ENCODE measurements around the gene WWOX. TPM values are rescaled to one million over a fixed set of nuclear protein-coding genes. Genes with fewer than 3 reads are reported as not detected.

WWOX gene
- total RNA-seq, 2 experiments from 2014 or later, result 19.1 to 23.7 TPM

DNA sequence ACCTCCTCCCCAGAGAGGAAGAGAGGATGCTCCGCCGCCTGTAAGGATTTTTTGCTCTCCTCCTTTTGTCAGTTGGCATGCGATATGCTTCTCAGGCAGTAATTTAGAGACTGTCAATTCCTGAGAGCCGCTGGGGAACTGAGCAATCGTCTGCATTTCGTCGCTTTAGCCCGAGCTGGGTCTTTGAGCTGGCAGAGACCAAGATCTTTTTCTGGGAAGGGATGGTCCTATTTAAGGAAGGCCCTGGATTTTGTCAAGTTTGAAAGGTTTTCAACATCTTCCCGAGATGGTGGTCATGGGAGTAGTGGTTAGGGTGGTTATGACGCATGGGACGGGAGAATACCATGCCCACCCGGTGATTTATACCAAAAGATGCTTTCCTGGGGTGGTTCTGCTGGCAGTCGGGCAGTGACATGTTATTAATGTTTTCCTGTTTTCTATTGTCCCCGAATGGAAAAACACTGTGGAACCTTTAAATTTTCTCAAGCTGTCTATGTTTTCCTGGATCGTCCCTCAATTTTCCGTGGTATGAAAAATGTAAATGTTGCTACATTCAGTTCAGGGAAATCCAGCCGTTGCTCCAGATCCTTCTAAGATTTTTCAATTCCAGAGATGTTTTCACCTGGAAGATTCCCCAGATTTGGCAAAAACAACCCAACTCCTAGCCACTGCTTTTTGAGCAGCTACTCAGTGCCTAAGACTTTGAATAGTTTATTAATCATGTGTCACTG is 914.6 kb downstream of the WWOX start:
- CTCF ChIA-PET, result no interaction called here
- H3K4me3 Mint-ChIP-seq, result no peak overlapping the region
- intact Hi-C loops (cut with micrococcal nuclease), result no loop called here

GRCh38 chr16:79018650-79019429 is 919.4 kb downstream of the WWOX start:
- ATAC-seq, result no peak
- TF ChIP-seq, protein P1, sequence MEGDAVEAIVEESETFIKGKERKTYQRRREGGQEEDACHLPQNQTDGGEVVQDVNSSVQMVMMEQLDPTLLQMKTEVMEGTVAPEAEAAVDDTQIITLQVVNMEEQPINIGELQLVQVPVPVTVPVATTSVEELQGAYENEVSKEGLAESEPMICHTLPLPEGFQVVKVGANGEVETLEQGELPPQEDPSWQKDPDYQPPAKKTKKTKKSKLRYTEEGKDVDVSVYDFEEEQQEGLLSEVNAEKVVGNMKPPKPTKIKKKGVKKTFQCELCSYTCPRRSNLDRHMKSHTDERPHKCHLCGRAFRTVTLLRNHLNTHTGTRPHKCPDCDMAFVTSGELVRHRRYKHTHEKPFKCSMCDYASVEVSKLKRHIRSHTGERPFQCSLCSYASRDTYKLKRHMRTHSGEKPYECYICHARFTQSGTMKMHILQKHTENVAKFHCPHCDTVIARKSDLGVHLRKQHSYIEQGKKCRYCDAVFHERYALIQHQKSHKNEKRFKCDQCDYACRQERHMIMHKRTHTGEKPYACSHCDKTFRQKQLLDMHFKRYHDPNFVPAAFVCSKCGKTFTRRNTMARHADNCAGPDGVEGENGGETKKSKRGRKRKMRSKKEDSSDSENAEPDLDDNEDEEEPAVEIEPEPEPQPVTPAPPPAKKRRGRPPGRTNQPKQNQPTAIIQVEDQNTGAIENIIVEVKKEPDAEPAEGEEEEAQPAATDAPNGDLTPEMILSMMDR (IDR thresholded peaks at IDR 0.05), result no peak
- H3K36me3 Mint-ChIP-seq (ENCODE audit: low read depth), result no peaks in the 10 kb centered on the region
- CTCF ChIA-PET, result no interaction called here
- no peaks in the 10 kb centered on the region for H3K4me1 Mint-ChIP-seq (ENCODE audit: low read depth)
- intact Hi-C loops (cut with micrococcal nuclease), result no loop called here
- no peak overlapping the region for H3K27ac Mint-ChIP-seq
- H3K4me3 Mint-ChIP-seq, result no peak overlapping the region
- POLR2A ChIA-PET, result no interaction called here
- no peak for DNase-seq
- no peaks in the 10 kb centered on the region for H3K9me3 Mint-ChIP-seq
- no peaks in the 10 kb centered on the region for H3K27me3 Mint-ChIP-seq

More for the DNA sequence above, 914.6 kb downstream of the WWOX start:
- Mint-ChIP-seq H3K9me3 (no peaks in the 10 kb centered on the region), H3K27ac (no peak overlapping the region), H3K4me1 (ENCODE audit: low read depth) (peaks cover 4% of the 10 kb centered on the region), H3K27me3 (no peaks in the 10 kb centered on the region), H3K36me3 (ENCODE audit: low read depth) (no peaks in the 10 kb centered on the region)
- TF ChIP-seq, protein P1 (IDR thresholded peaks at IDR 0.05), result no peak
- ATAC-seq (no peak), DNase-seq (no peak)
- POLR2A ChIA-PET, result interaction anchor here (0.6 kb wide), 1 partner anchor 34 kb away, joined by 3 read pairs; no protein-coding TSS in a partner anchor

- CTCF ChIA-PET, result interaction anchor here (1.5 kb wide), 1 partner anchor 27 kb away, joined by 3 read pairs; no protein-coding TSS in a partner anchor
- Mint-ChIP-seq H3K4me3 (no peak overlapping the region), H3K9me3 (no peaks in the 10 kb centered on the region), H3K27ac (no peak overlapping the region), H3K4me1 (ENCODE audit: low read depth) (no peaks in the 10 kb centered on the region), H3K36me3 (ENCODE audit: low read depth) (no peaks in the 10 kb centered on the region), H3K27me3 (no peaks in the 10 kb centered on the region)
- ATAC-seq, result no peak
- TF ChIP-seq, protein P1 (IDR thresholded peaks at IDR 0.05), result no peak
- no peak for DNase-seq
- intact Hi-C loops (cut with micrococcal nuclease), result no loop called here
- POLR2A ChIA-PET, result no interaction called here
These were observed 920.0 kb downstream of the WWOX start for GRCh38 chr16:79019431-79019830.

- peaks cover 4% of the 10 kb centered on the region for H3K9me3 Mint-ChIP-seq
- no peak overlapping the region for H3K4me3 Mint-ChIP-seq
- ChIA-PET CTCF (no interaction called here), POLR2A (no interaction called here)
- TF ChIP-seq, protein P1 (IDR thresholded peaks at IDR 0.05), result no peak
- intact Hi-C loops (cut with micrococcal nuclease), result no loop called here
- no peak for DNase-seq
- no peak overlapping the region for H3K27ac Mint-ChIP-seq
- no peaks in the 10 kb centered on the region for H3K27me3 Mint-ChIP-seq
- H3K36me3 Mint-ChIP-seq (ENCODE audit: low read depth), result no peaks in the 10 kb centered on the region
- ATAC-seq, result no peak
- H3K4me1 Mint-ChIP-seq (ENCODE audit: low read depth), result no peaks in the 10 kb centered on the region
These were observed 922.7 kb downstream of the WWOX start for GRCh38 chr16:79021991-79022630.

Data from activated CD8-positive, alpha-beta T cell treated with anti-CD3 and anti-CD28 coated beads for 36 hours (primary cell).